IMR-90 (cell line): ENCODE measurements around the gene SEMA6A. TPM values are rescaled to one million over a fixed set of nuclear protein-coding genes. Genes with fewer than 3 reads are reported as not detected.

Experiments used
- ATAC-seq: fragments of 200-7000 bp; cut with Tn5 transposase; 2 replicates; pipeline ENCODE4 v1.9.1; 2020; ENCODE audit warnings: low read depth, mild to moderate bottlenecking, moderate library complexity
- BruUV-seq: library from RNA; stranded (reverse); fragments of 400-500 nt; replicated peaks from 2 replicates; lab custom pipeline; 2021; lab: Mats Ljungman, UMichigan
- CTCF ChIA-PET: fragments of 300-600 bp; formaldehyde crosslinking; extraction: SDS; loops from one replicate; lab custom pipeline; 2021; ENCODE audit warnings: antibody characterized with exemption; lab: Yijun Ruan, JAX
- POLR2A ChIA-PET: fragments of 300-600 bp; sonication (Branson Sonifier 250); formaldehyde crosslinking; loops from one replicate; lab custom pipeline; 2022; ENCODE audit warnings: antibody characterized with exemption; ENCODE audit not compliant: unreplicated experiment; lab: Charles Lee
- DNase-seq: peaks from one replicate; pipeline ENCODE4 v3.0.0; 2013
- H2AFZ ChIP-seq: replicated peaks from 2 replicates; pipeline ENCODE3; 2013; ENCODE audit warnings: low read length, mild to moderate bottlenecking; ENCODE audit not compliant: poor library complexity
- H2AK5ac ChIP-seq: 2 replicates; pipeline ENCODE4 v1.6.1; 2013; ENCODE audit warnings: low read depth, low read length, inconsistent platforms
- H2AK9ac ChIP-seq: replicated peaks from 2 replicates; pipeline ENCODE3; 2013; ENCODE audit warnings: mild to moderate bottlenecking, low read depth, low read length, moderate library complexity; ENCODE audit not compliant: poor library complexity
- H2BK120ac ChIP-seq: 2 replicates; pipeline ENCODE4 v1.6.1; 2013; ENCODE audit warnings: low read depth, low read length, inconsistent platforms
- H2BK15ac ChIP-seq: 3 replicates; pipeline ENCODE4 v1.6.1; 2013; ENCODE audit warnings: low read depth, low read length, inconsistent platforms
- H2BK20ac ChIP-seq: 2 replicates; pipeline ENCODE4 v1.6.1; 2013; ENCODE audit warnings: low read depth, mild to moderate bottlenecking, inconsistent platforms, low read length, moderate library complexity
- H2BK5ac ChIP-seq: 2 replicates; pipeline ENCODE4 v1.6.1; 2013; ENCODE audit warnings: mild to moderate bottlenecking, low read depth, low read length, inconsistent platforms; ENCODE audit not compliant: poor library complexity, severe bottlenecking
- H3K14ac ChIP-seq: replicated peaks from 2 replicates; pipeline ENCODE4 v1.6.1; 2013; ENCODE audit warnings: low read depth, low read length, inconsistent platforms
- H3K18ac ChIP-seq: 2 replicates; pipeline ENCODE4 v1.6.1; 2013; ENCODE audit warnings: low read depth, low read length, control low read depth
- H3K23ac ChIP-seq: 2 replicates; pipeline ENCODE4 v1.6.1; 2013; ENCODE audit warnings: low read depth, low read length, inconsistent platforms
- H3K27ac ChIP-seq: 2 replicates; pipeline ENCODE4 v1.5.1; 2013; ENCODE audit warnings: mild to moderate bottlenecking, control low read depth, low read length; ENCODE audit not compliant: insufficient read depth
- H3K27me3 ChIP-seq: 2 replicates; pipeline ENCODE4 v1.6.1; 2013; ENCODE audit warnings: low read length; ENCODE audit not compliant: control insufficient read depth, insufficient read depth
- H3K36me3 ChIP-seq: 2 replicates; pipeline ENCODE4 v1.6.1; 2013; ENCODE audit warnings: low read length, mixed read lengths; ENCODE audit not compliant: control insufficient read depth, insufficient read depth
- H3K4ac ChIP-seq: 2 replicates; pipeline ENCODE4 v1.6.1; 2013; ENCODE audit warnings: low read depth, low read length, inconsistent platforms
- H3K4me1 ChIP-seq: 2 replicates; pipeline ENCODE4 v1.6.1; 2013; ENCODE audit warnings: low read length, mixed read lengths; ENCODE audit not compliant: control insufficient read depth, insufficient read depth
- H3K4me2 ChIP-seq: 2 replicates; pipeline ENCODE4 v1.6.1; 2013; ENCODE audit warnings: low read depth, mild to moderate bottlenecking, control low read depth, low read length, moderate library complexity
- H3K4me3 ChIP-seq: 2 replicates; pipeline ENCODE4 v1.5.1; 2013; ENCODE audit warnings: low read depth, mild to moderate bottlenecking, control low read depth, low read length, moderate library complexity; ENCODE audit not compliant: insufficient read depth
- H3K56ac ChIP-seq: 2 replicates; pipeline ENCODE4 v1.6.1; 2013; ENCODE audit warnings: low read length, inconsistent platforms; ENCODE audit not compliant: insufficient read depth; ENCODE audit errors: extremely low read depth
- H3K79me1 ChIP-seq, 2 experiments: 2 replicates each; pipeline ENCODE4 v1.6.1; 2013; ENCODE audit warnings: low read length in 2 of 2, inconsistent platforms in 1 of 2, low read depth in 1 of 2
- H3K9ac ChIP-seq: 2 replicates; pipeline ENCODE4 v1.6.1; 2013; ENCODE audit warnings: low read depth, low read length, control low read depth
- H3K9me1 ChIP-seq: 2 replicates; pipeline ENCODE4 v1.6.1; 2013; ENCODE audit warnings: low read length, inconsistent platforms; ENCODE audit not compliant: insufficient read depth
- H3K9me3 ChIP-seq: 2 replicates; pipeline ENCODE4 v1.6.1; 2013; ENCODE audit warnings: low read length; ENCODE audit not compliant: control insufficient read depth, insufficient read depth
- H4K20me1 ChIP-seq: 2 replicates; pipeline ENCODE4 v1.6.1; 2013; ENCODE audit warnings: low read length, inconsistent platforms; ENCODE audit not compliant: insufficient read depth
- H4K5ac ChIP-seq: 2 replicates; pipeline ENCODE4 v1.6.1; 2013; ENCODE audit warnings: mild to moderate bottlenecking, low read depth, low read length, control low read depth
- H4K8ac ChIP-seq, 2 experiments: 2 replicates each; pipeline ENCODE4 v1.6.1; 2013; ENCODE audit warnings: low read depth in 2 of 2, low read length in 2 of 2, control low read depth in 1 of 2, inconsistent platforms in 1 of 2
- H4K91ac ChIP-seq: 2 replicates; pipeline ENCODE4 v1.6.1; 2013; ENCODE audit warnings: low read depth, low read length, inconsistent platforms; ENCODE audit not compliant: insufficient read depth
- BHLHE40 ChIP-seq: fragments of 150-350 bp; IDR thresholded peaks from 2 replicates; pipeline ENCODE4 v1.6.1; 2016; ENCODE audit warnings: mild to moderate bottlenecking, low read depth, low read length
- CTCF ChIP-seq: conservative IDR thresholded peaks from 2 replicates; pipeline ENCODE4 v1.5.1; 2012; ENCODE audit warnings: mild to moderate bottlenecking, low read depth, low read length, improper control_type of control experiment
- USF2 ChIP-seq: fragments of 150-350 bp; IDR thresholded peaks from 2 replicates; pipeline ENCODE4 v1.6.1; 2017; ENCODE audit warnings: mild to moderate bottlenecking, antibody characterized with exemption, low read length, low read depth
- WGBS, 2 experiments: methylation state at CpG; one replicate each; pipeline versions ENCODE4 v1.1.5 to v1.1.7; 2013; ENCODE audit warnings: missing lambda C conversion rate in 2 of 2; ENCODE audit not compliant: insufficient read length in 1 of 2; ENCODE audit errors: extremely low coverage in 2 of 2; 5-methylcytosine and 5-hydroxymethylcytosine counted together
- dilution Hi-C: fragments of 300-500 bp; cut with HindIII; formaldehyde crosslinking; loops from one replicate; pipeline ENCODE4 v1.14.3; 2018; ENCODE audit warnings: low sequenced_read_pairs; ENCODE audit not compliant: unreplicated experiment
- in situ Hi-C: fragments of 300-500 bp; cut with MboI; formaldehyde crosslinking; loops from 3 replicates; pipeline ENCODE4 v1.14.3; 2019; ENCODE audit warnings: low sequenced_read_pairs, inconsistent platforms, mixed read lengths
- intact Hi-C: fragments of 100-400 bp; cut with micrococcal nuclease; formaldehyde crosslinking; loops from 2 replicates; pipeline ENCODE4 v1.10.0; 2022
- polyA plus RNA-seq, 3 experiments: library from polyadenylated mRNA; depleted of rRNA; stranded (reverse); fragments of >200 nt; gene quantifications; 2 replicates each; pipeline ENCODE4 v1.2.3, GENCODE V29; 2012; ENCODE audit warnings: low replicate concordance in 1 of 3
- total RNA-seq: library from RNA; depleted of rRNA; stranded (reverse); fragments of >200 nt; gene quantifications from 2 replicates; pipeline ENCODE4 v1.2.3, GENCODE V29; 2012

Gene SEMA6A
- total and polyA plus RNA-seq, 2 of the 4 experiments (the other 2 are of a cell fraction) = 0.27 to 0.36 TPM

- Histone ChIP-seq H3K27ac (no peak overlapping the region), H3K4ac (no peak overlapping the region), H3K9me1 (no peaks in the 10 kb centered on the region), H2BK5ac (no peak overlapping the region), H3K56ac (no peak overlapping the region), H3K9ac (no peak overlapping the region), H3K79me1 (no peaks in the 10 kb centered on the region), H3K4me1 (no peaks in the 10 kb centered on the region), H3K4me3 (no peak overlapping the region), H3K36me3 (no peaks in the 10 kb centered on the region), H3K4me2 (no peak overlapping the region), H3K23ac (no peak overlapping the region), H3K27me3 (no peaks in the 10 kb centered on the region), H2AFZ (no peak overlapping the region), H2BK120ac (no peak overlapping the region), H2AK9ac (no peak overlapping the region), H2BK20ac (no peak overlapping the region), H3K14ac (no peak overlapping the region), H4K91ac (no peak overlapping the region), H2BK15ac (no peak overlapping the region), H4K5ac (no peak overlapping the region), H3K18ac (no peak overlapping the region), H4K8ac (no peak overlapping the region), H4K20me1 (no peaks in the 10 kb centered on the region), H3K9me3 (no peaks in the 10 kb centered on the region), H2AK5ac (no peak overlapping the region)
- ChIA-PET CTCF (no interaction called here), POLR2A (no interaction called here)
- TF ChIP-seq USF2 (no peak), CTCF (no peak), BHLHE40 (no peak)
- no TSS peak for BruUV-seq
- dilution Hi-C loops = no loop called here
- intact Hi-C loops = no loop called here
- in situ Hi-C loops = no loop called here
- WGBS, 2 experiments = no CpG with 5 or more reads among the region's 2 CpGs
- ATAC-seq (no peak), DNase-seq (no peak)
Observed at GRCh38 chr5:116524966-116525365, 49.7 kb downstream of the SEMA6A start.
